HepG2 (cell line): Measurements from ENCODE around the gene ABCC1. TPM values are rescaled to one million over a fixed set of nuclear protein-coding genes. Genes with fewer than 3 reads are reported as not detected.

Experiments used
- ATAC-seq: fragments of 200-7000 bp; cut with Tn5 transposase; 3 replicates; pipeline ENCODE4 v1.9.1; 2020; ENCODE audit warnings: mild to moderate bottlenecking, moderate library complexity
- BruUV-seq: library from RNA; stranded (reverse); fragments of 400-500 nt; replicated peaks from 2 replicates; lab custom pipeline; 2021; lab: Mats Ljungman, UMichigan
- CTCF ChIA-PET: fragments of 300-600 bp; formaldehyde crosslinking; extraction: SDS; loops from one replicate; lab custom pipeline; 2021; ENCODE audit warnings: low total read pairs, inconsistent platforms, low intra/inter-chr PET ratio; lab: Yijun Ruan, JAX
- POLR2A ChIA-PET: fragments of 350-600 bp; sonication (Branson Sonifier 250); formaldehyde crosslinking; loops from one replicate; lab custom pipeline; 2020; ENCODE audit warnings: antibody characterized with exemption, inconsistent platforms; lab: Yijun Ruan, JAX
- DNase-seq: peaks from one replicate; pipeline ENCODE4 v3.0.0-alpha.2; 2015; ENCODE audit warnings: low spot score
- FAIRE-seq: peaks from 3 replicates; lab custom pipeline; 2011; peaks lifted over from hg19 to GRCh38; lab: Jason Lieb, UNC
- H2AFZ ChIP-seq: one replicate; pipeline ENCODE4 v1.6.1; 2011; ENCODE audit warnings: low read length, inconsistent platforms
- H3K27ac ChIP-seq: fragments of 300-600 bp; 3 replicates; pipeline ENCODE4 v1.8.0; 2011; ENCODE audit warnings: mixed run types, mild to moderate bottlenecking, mixed read lengths, low read length, inconsistent platforms; ENCODE audit not compliant: insufficient read depth; ENCODE audit errors: extremely low read length
- H3K27me3 ChIP-seq, 2 experiments: fragments of 200-600 bp in 1 of 2; 2 replicates in 1 of 2; 3 replicates in 1 of 2; pipeline versions ENCODE4 v1.6.0 to v1.8.0; 2011; ENCODE audit warnings: low read length in 2 of 2, mild to moderate bottlenecking in 2 of 2, moderate library complexity in 2 of 2, inconsistent platforms in 1 of 2; ENCODE audit not compliant: insufficient read depth in 2 of 2, control insufficient read depth in 1 of 2
- H3K36me3 ChIP-seq, 2 experiments: fragments of 200-600 bp in 1 of 2; replicated peaks in 1 of 2; 2 replicates in 1 of 2; 3 replicates in 1 of 2; pipeline versions ENCODE4 v1.5.1 to v1.8.0; 2011; ENCODE audit warnings: low read length in 2 of 2, inconsistent platforms in 1 of 2; ENCODE audit not compliant: insufficient read depth in 2 of 2, control insufficient read depth in 1 of 2
- H3K4me1 ChIP-seq: 2 replicates; pipeline ENCODE4 v1.5.1; 2012; ENCODE audit warnings: low read length, inconsistent platforms; ENCODE audit not compliant: insufficient read depth
- H3K4me2 ChIP-seq: 2 replicates; pipeline ENCODE4 v1.6.0; 2011; ENCODE audit warnings: low read depth, low read length, inconsistent platforms
- H3K4me3 ChIP-seq, 3 experiments: fragments of 200-600 bp in 1 of 3; sonication (generic), shearing (Covaris generic) in 1 of 3; replicated peaks in 1 of 3; 2 replicates each; pipeline ENCODE4 v1.5.1; 2011 to 2016; ENCODE audit warnings: low read length in 3 of 3, inconsistent platforms in 2 of 3, low read depth in 2 of 3, mild to moderate bottlenecking in 2 of 3, control low read depth in 1 of 3, mixed read lengths in 1 of 3; ENCODE audit not compliant: insufficient read depth in 1 of 3
- H3K79me2 ChIP-seq: one replicate; pipeline ENCODE4 v1.6.1; 2011; ENCODE audit warnings: low read length, inconsistent platforms; ENCODE audit not compliant: insufficient read depth
- H3K9ac ChIP-seq: 2 replicates; pipeline ENCODE4 v1.6.0; 2011; ENCODE audit warnings: mild to moderate bottlenecking, low read depth, low read length, inconsistent platforms; ENCODE audit not compliant: insufficient read depth
- H3K9me3 ChIP-seq: 2 replicates; pipeline ENCODE4 v1.5.1; 2012; ENCODE audit warnings: mild to moderate bottlenecking, low read length
- H4K20me1 ChIP-seq: 2 replicates; pipeline ENCODE4 v1.6.0; 2011; ENCODE audit warnings: inconsistent platforms, mild to moderate bottlenecking, low read length, moderate library complexity; ENCODE audit not compliant: insufficient read depth
- AKNA ChIP-seq: sonication (generic); formaldehyde crosslinking; IDR thresholded peaks from 2 replicates; pipeline ENCODE4 v1.4.0; 2020; ENCODE audit warnings: missing genetic modification reagents, borderline replicate concordance
- GFI1 ChIP-seq: sonication (generic); formaldehyde crosslinking; IDR thresholded peaks from 2 replicates; pipeline ENCODE4 v1.5.0; 2020; ENCODE audit warnings: missing genetic modification reagents, mild to moderate bottlenecking, borderline replicate concordance
- LBX2 ChIP-seq: sonication (generic); formaldehyde crosslinking; IDR thresholded peaks from 2 replicates; pipeline ENCODE4 v1.5.0; 2020; ENCODE audit warnings: missing genetic modification reagents, mild to moderate bottlenecking, borderline replicate concordance
- PHF5A ChIP-seq: IDR thresholded peaks from one replicate; pipeline ENCODE4 v1.6.1; 2018; ENCODE audit warnings: low read depth, missing genetic modification reagents; ENCODE audit not compliant: unreplicated experiment
- TOPORS ChIP-seq: sonication (generic); formaldehyde crosslinking; IDR thresholded peaks from 2 replicates; pipeline ENCODE4 v1.8.0; 2023; ENCODE audit warnings: mild to moderate bottlenecking, missing genetic modification reagents
- ZBTB8A ChIP-seq: sonication (generic); formaldehyde crosslinking; IDR thresholded peaks from 2 replicates; pipeline ENCODE4 v1.4.0; 2020; ENCODE audit warnings: mild to moderate bottlenecking, low read depth, missing genetic modification reagents, borderline replicate concordance
- ZNF576 ChIP-seq: sonication (generic); formaldehyde crosslinking; IDR thresholded peaks from 2 replicates; pipeline ENCODE4 v1.4.0; 2020; ENCODE audit warnings: mild to moderate bottlenecking, missing genetic modification reagents
- ZNF605 ChIP-seq: sonication (generic); formaldehyde crosslinking; IDR thresholded peaks from 2 replicates; pipeline ENCODE4 v1.8.0; 2022; ENCODE audit warnings: mild to moderate bottlenecking, missing genetic modification reagents
- ZNF83 ChIP-seq: sonication (generic); formaldehyde crosslinking; IDR thresholded peaks from 2 replicates; pipeline ENCODE4 v1.4.0; 2020; ENCODE audit warnings: missing genetic modification reagents, mild to moderate bottlenecking, borderline replicate concordance
- ZSCAN21 ChIP-seq: sonication (generic); formaldehyde crosslinking; IDR thresholded peaks from 2 replicates; pipeline ENCODE4 v1.8.0; 2022; ENCODE audit warnings: mild to moderate bottlenecking, missing genetic modification reagents, moderate library complexity, borderline replicate concordance
- WGBS: methylation state at CpG from one replicate; pipeline ENCODE4 v1.1.6; 2017; ENCODE audit warnings: low lambda C conversion rate; 5-methylcytosine and 5-hydroxymethylcytosine counted together
- in situ Hi-C: cut with HindIII; loops from 2 replicates; pipeline ENCODE4 v1.10.0; 2017; ENCODE audit warnings: low pct_unique_long_range_greater_than_20kb; ENCODE audit not compliant: extremely low pct_ligation_motif_present
- intact Hi-C: fragments of 100-400 bp; cut with micrococcal nuclease; formaldehyde crosslinking; loops from one replicate; pipeline ENCODE4 v1.10.0; 2022; ENCODE audit not compliant: unreplicated experiment
- polyA plus RNA-seq, 8 experiments: library from polyadenylated mRNA; depleted of rRNA in 3 of 8; stranded (reverse) in 7 of 8; unstranded in 1 of 8; fragments of >200 nt; fragmentation: Illumina TruSeq in 4 of 8; extraction: Trizol in 4 of 8; gene quantifications; 2 replicates each; pipeline versions ENCODE4 v1.2.1 to v1.2.3, GENCODE V29; 2011 to 2016; ENCODE audit warnings: low read depth in 4 of 8, missing spikeins in 1 of 8, mixed read lengths in 1 of 8; ENCODE audit not compliant: insufficient read depth in 1 of 8
- total RNA-seq, 5 experiments: library from RNA; depleted of rRNA; stranded (reverse); fragments of >200 nt; fragmentation: Illumina TruSeq; extraction: Trizol; gene quantifications; 2 replicates each; pipeline ENCODE4 v1.2.3, GENCODE V29; 2016; ENCODE audit warnings: low read depth in 1 of 5

ABCC1 gene
- total and polyA plus RNA-seq, 2 of the 13 experiments (the other 11 are each of a cell fraction or from before 2014, with no cell fraction given): 13.0 to 30.6 TPM

GRCh38 chr16:16018705-16019104, 69.3 kb downstream of the ABCC1 start (continued):
- TF ChIP-seq AKNA: no peak

GRCh38 chr16:16019488-16019887, 70.1 kb downstream of the ABCC1 start:
- ChIA-PET CTCF (no interaction called here), POLR2A (no interaction called here)
- peaks cover 6% of the 10 kb centered on the region; the same call in 1 of the 2 replicates for H4K20me1 ChIP-seq
- ATAC-seq (no peak), DNase-seq (no peak), FAIRE-seq (no peak)
- TF ChIP-seq PHF5A: no peak
- no peak for TF ChIP-seq TOPORS (CRISPR knock-in tag)
- TF ChIP-seq ZNF605 (CRISPR knock-in tag): no peak
- no peak for TF ChIP-seq GFI1
- TF ChIP-seq ZSCAN21: no peak
- no peak for TF ChIP-seq ZBTB8A (CRISPR knock-in tag)
- no peak for TF ChIP-seq ZNF83 (CRISPR knock-in tag)
- no peak for TF ChIP-seq LBX2 (CRISPR knock-in tag)
- TF ChIP-seq ZNF576 (CRISPR knock-in tag): no peak
- H3K4me3 ChIP-seq: no peak overlapping the region
- H3K27ac ChIP-seq: no peak overlapping the region
- no peaks in the 10 kb centered on the region for H3K79me2 ChIP-seq
- peaks cover 40% of the 10 kb centered on the region for H3K4me1 ChIP-seq
- H2AFZ ChIP-seq: no peak overlapping the region
- in situ Hi-C loops (no loop called here), intact Hi-C loops (no loop called here)
- no peaks in the 10 kb centered on the region for H3K9me3 ChIP-seq
- H3K27me3 ChIP-seq: no peaks in the 10 kb centered on the region
- no peak overlapping the region for H3K9ac ChIP-seq
- no peak overlapping the region for H3K4me2 ChIP-seq
- 96% methylated on average over 4 of the region's 4 CpGs for WGBS
- H3K36me3 ChIP-seq: peaks cover 28 to 56% of the 10 kb centered on the region in 2 experiments
- no TSS peak for BruUV-seq
